HepG2 (cell line): ENCODE results near the gene TAGLN2. TPM values are rescaled to one million over a fixed set of nuclear protein-coding genes. Genes with fewer than 3 reads are reported as not detected.

ENCODE experiments used
- CBX5 ChIP-seq: sonication (generic); formaldehyde crosslinking; IDR thresholded peaks from 2 replicates; pipeline ENCODE4 v1.4.0; 2020; ENCODE audit warnings: missing genetic modification reagents, borderline replicate concordance
- IRF9 ChIP-seq: sonication (generic); formaldehyde crosslinking; IDR thresholded peaks from 2 replicates; pipeline ENCODE4 v1.8.0; 2022; ENCODE audit warnings: missing genetic modification reagents, mild to moderate bottlenecking, borderline replicate concordance
- KLF13 ChIP-seq: sonication (generic); formaldehyde crosslinking; IDR thresholded peaks from 2 replicates; pipeline ENCODE4 v1.4.0; 2020; ENCODE audit warnings: mild to moderate bottlenecking, missing genetic modification reagents
- MZF1 ChIP-seq: sonication (generic); formaldehyde crosslinking; IDR thresholded peaks from 2 replicates; pipeline ENCODE4 v1.8.1; 2023; ENCODE audit warnings: mild to moderate bottlenecking, missing genetic modification reagents, borderline replicate concordance
- NR2F6 ChIP-seq, 2 experiments: IDR thresholded peaks; 2 replicates each; pipeline ENCODE4 v1.6.1; 2016; ENCODE audit warnings: antibody characterized with exemption in 1 of 2, mild to moderate bottlenecking in 1 of 2
- NRL ChIP-seq: sonication (generic); formaldehyde crosslinking; IDR thresholded peaks from 2 replicates; pipeline ENCODE4 v1.5.0; 2020; ENCODE audit warnings: missing genetic modification reagents, mild to moderate bottlenecking, moderate library complexity, borderline replicate concordance
- PTBP1 ChIP-seq: fragments of 200-400 bp; formaldehyde crosslinking; IDR thresholded peaks from 2 replicates; pipeline ENCODE4 v1.6.1; 2018; ENCODE audit warnings: low read length, low read depth; ENCODE audit not compliant: poor library complexity, severe bottlenecking
- RFX3 ChIP-seq: IDR thresholded peaks from 2 replicates; pipeline ENCODE4 v1.6.1; 2016; ENCODE audit warnings: missing biosample characterization, missing genetic modification reagents
- SALL1 ChIP-seq: sonication (generic); formaldehyde crosslinking; IDR thresholded peaks from 2 replicates; pipeline ENCODE4 v1.8.0; 2022; ENCODE audit warnings: mild to moderate bottlenecking, missing genetic modification reagents
- SATB2 ChIP-seq: sonication (generic); formaldehyde crosslinking; IDR thresholded peaks from 2 replicates; pipeline ENCODE4 v1.5.0; 2020; ENCODE audit warnings: missing genetic modification reagents
- SRSF4 ChIP-seq: fragments of 200-400 bp; formaldehyde crosslinking; IDR thresholded peaks from one replicate; pipeline ENCODE4 v1.6.1; 2018; ENCODE audit warnings: mild to moderate bottlenecking, low read depth, low read length, moderate library complexity; ENCODE audit not compliant: poor library complexity, severe bottlenecking
- THAP11 ChIP-seq: IDR thresholded peaks from 2 replicates; pipeline ENCODE4 v1.6.1; 2016; ENCODE audit warnings: missing biosample characterization, missing genetic modification reagents
- ZBTB37 ChIP-seq: sonication (generic); formaldehyde crosslinking; IDR thresholded peaks from 2 replicates; pipeline ENCODE4 v1.4.0; 2020; ENCODE audit warnings: mild to moderate bottlenecking, missing genetic modification reagents
- ZNF274 ChIP-seq: sonication (generic); formaldehyde crosslinking; IDR thresholded peaks from 2 replicates; pipeline ENCODE4 v1.5.1; 2020; ENCODE audit warnings: mild to moderate bottlenecking, missing genetic modification reagents
- ZNF30 ChIP-seq: sonication (generic); formaldehyde crosslinking; IDR thresholded peaks from 2 replicates; pipeline ENCODE4 v1.5.0; 2020; ENCODE audit warnings: mild to moderate bottlenecking, missing genetic modification reagents
- ZNF567 ChIP-seq: sonication (generic); formaldehyde crosslinking; IDR thresholded peaks from 2 replicates; pipeline ENCODE4 v1.8.1; 2023; ENCODE audit warnings: mild to moderate bottlenecking, missing genetic modification reagents, borderline replicate concordance
- ZNF770 ChIP-seq: sonication (generic); formaldehyde crosslinking; IDR thresholded peaks from 2 replicates; pipeline ENCODE4 v1.5.0; 2020; ENCODE audit warnings: mild to moderate bottlenecking, missing genetic modification reagents
- polyA plus RNA-seq, 8 experiments: library from polyadenylated mRNA; depleted of rRNA in 3 of 8; stranded (reverse) in 7 of 8; unstranded in 1 of 8; fragments of >200 nt; fragmentation: Illumina TruSeq in 4 of 8; extraction: Trizol in 4 of 8; gene quantifications; 2 replicates each; pipeline versions ENCODE4 v1.2.1 to v1.2.3, GENCODE V29; 2011 to 2016; ENCODE audit warnings: low read depth in 4 of 8, missing spikeins in 1 of 8, mixed read lengths in 1 of 8; ENCODE audit not compliant: insufficient read depth in 1 of 8
- total RNA-seq, 5 experiments: library from RNA; depleted of rRNA; stranded (reverse); fragments of >200 nt; fragmentation: Illumina TruSeq; extraction: Trizol; gene quantifications; 2 replicates each; pipeline ENCODE4 v1.2.3, GENCODE V29; 2016; ENCODE audit warnings: low read depth in 1 of 5
- TF ChIP-seq, protein P1 (sequence below): sonication (generic); formaldehyde crosslinking; IDR thresholded peaks from 2 replicates; pipeline ENCODE4 v1.4.0; 2020; ENCODE audit warnings: missing genetic modification reagents
- TF ChIP-seq, protein P2 (sequence below): sonication (generic); formaldehyde crosslinking; conservative IDR thresholded peaks from 2 replicates; pipeline ENCODE4 v1.8.0; 2022; ENCODE audit warnings: low read depth, missing genetic modification reagents
- TF ChIP-seq, protein P3 (sequence below): IDR thresholded peaks from 2 replicates; pipeline ENCODE4 v1.6.1; 2016

Gene TAGLN2
- total and polyA plus RNA-seq, 2 of the 13 experiments (the other 11 are each of a cell fraction or from before 2014, with no cell fraction given): 6.7 to 17.2 TPM

- no peak for TF ChIP-seq ZNF770
- 0 out of 2 replicates have a peak, but pooled peaks have one; percentile 43 for TF ChIP-seq MZF1
- TF ChIP-seq CBX5 (CRISPR knock-in tag): 0 out of 2 replicates have a peak, but pooled peaks have one; percentile 39
- TF ChIP-seq, protein P1, sequence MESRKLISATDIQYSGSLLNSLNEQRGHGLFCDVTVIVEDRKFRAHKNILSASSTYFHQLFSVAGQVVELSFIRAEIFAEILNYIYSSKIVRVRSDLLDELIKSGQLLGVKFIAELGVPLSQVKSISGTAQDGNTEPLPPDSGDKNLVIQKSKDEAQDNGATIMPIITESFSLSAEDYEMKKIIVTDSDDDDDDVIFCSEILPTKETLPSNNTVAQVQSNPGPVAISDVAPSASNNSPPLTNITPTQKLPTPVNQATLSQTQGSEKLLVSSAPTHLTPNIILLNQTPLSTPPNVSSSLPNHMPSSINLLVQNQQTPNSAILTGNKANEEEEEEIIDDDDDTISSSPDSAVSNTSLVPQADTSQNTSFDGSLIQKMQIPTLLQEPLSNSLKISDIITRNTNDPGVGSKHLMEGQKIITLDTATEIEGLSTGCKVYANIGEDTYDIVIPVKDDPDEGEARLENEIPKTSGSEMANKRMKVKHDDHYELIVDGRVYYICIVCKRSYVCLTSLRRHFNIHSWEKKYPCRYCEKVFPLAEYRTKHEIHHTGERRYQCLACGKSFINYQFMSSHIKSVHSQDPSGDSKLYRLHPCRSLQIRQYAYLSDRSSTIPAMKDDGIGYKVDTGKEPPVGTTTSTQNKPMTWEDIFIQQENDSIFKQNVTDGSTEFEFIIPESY (CRISPR knock-in tag): 0 out of 2 replicates have a peak, but pooled peaks have one; percentile 29
- TF ChIP-seq, protein P2, sequence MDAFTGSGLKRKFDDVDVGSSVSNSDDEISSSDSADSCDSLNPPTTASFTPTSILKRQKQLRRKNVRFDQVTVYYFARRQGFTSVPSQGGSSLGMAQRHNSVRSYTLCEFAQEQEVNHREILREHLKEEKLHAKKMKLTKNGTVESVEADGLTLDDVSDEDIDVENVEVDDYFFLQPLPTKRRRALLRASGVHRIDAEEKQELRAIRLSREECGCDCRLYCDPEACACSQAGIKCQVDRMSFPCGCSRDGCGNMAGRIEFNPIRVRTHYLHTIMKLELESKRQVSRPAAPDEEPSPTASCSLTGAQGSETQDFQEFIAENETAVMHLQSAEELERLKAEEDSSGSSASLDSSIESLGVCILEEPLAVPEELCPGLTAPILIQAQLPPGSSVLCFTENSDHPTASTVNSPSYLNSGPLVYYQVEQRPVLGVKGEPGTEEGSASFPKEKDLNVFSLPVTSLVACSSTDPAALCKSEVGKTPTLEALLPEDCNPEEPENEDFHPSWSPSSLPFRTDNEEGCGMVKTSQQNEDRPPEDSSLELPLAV: no peak
- TF ChIP-seq SALL1 (CRISPR knock-in tag): peak; percentile 39; the same call in 1 of the 2 replicates
- TF ChIP-seq KLF13 (CRISPR knock-in tag): 0 out of 2 replicates have a peak, but pooled peaks have one; percentile 50
- TF ChIP-seq ZNF30 (CRISPR knock-in tag): no peak
- no peak for TF ChIP-seq SATB2
- TF ChIP-seq ZNF567 (CRISPR knock-in tag): no peak
- TF ChIP-seq ZNF274: 0 out of 2 replicates have a peak, but pooled peaks have one; percentile 23
- no peak for TF ChIP-seq RFX3 (CRISPR knock-in tag)
- peak; percentile 85 for TF ChIP-seq PTBP1
- 0 out of 2 replicates have a peak, but pooled peaks have one; percentile 35 for TF ChIP-seq IRF9 (CRISPR knock-in tag)
- peak; percentile 43; the same call in 1 of the 2 replicates for TF ChIP-seq THAP11 (CRISPR knock-in tag)
- TF ChIP-seq, protein P3, sequence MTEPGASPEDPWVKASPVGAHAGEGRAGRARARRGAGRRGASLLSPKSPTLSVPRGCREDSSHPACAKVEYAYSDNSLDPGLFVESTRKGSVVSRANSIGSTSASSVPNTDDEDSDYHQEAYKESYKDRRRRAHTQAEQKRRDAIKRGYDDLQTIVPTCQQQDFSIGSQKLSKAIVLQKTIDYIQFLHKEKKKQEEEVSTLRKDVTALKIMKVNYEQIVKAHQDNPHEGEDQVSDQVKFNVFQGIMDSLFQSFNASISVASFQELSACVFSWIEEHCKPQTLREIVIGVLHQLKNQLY (CRISPR knock-in tag): no peak
- peak; percentile 100 for TF ChIP-seq SRSF4
- peak; percentile 64; the same call in 1 of the 2 replicates for TF ChIP-seq NRL (CRISPR knock-in tag)
- TF ChIP-seq NR2F6 (IDR thresholded peaks at IDR 0.05): no peak
- 0 out of 2 replicates have a peak, but pooled peaks have one; percentile 23 for TF ChIP-seq NR2F6 (CRISPR knock-in tag; IDR thresholded peaks at IDR 0.05)
- no peak for TF ChIP-seq ZBTB37 (CRISPR knock-in tag)
Observed at GRCh38 chr1:159936273-159936904, 11.1 kb upstream of the TAGLN2 start (continued).
